Effector memory CD4-positive, alpha-beta T cell (primary cell): Measurements from ENCODE around the gene EFNA1.

ENCODE experiments used
- DNase-seq, 3 donors: peaks; one replicate each; pipeline ENCODE4 v3.0.0-alpha.2; 2020
- H3K27ac ChIP-seq: 2 replicates; pipeline ENCODE4 v1.7.0; 2013; ENCODE audit warnings: mild to moderate bottlenecking, low read length, moderate library complexity; ENCODE audit not compliant: insufficient read depth, poor library complexity, severe bottlenecking
- H3K27me3 ChIP-seq: replicated peaks from 2 replicates; pipeline ENCODE4 v1.7.0; 2013; ENCODE audit warnings: mild to moderate bottlenecking, low read length; ENCODE audit not compliant: insufficient read depth, control insufficient read depth, poor library complexity, severe bottlenecking
- H3K36me3 ChIP-seq: 2 replicates; pipeline ENCODE4 v1.7.0; 2013; ENCODE audit warnings: mild to moderate bottlenecking, low read length, moderate library complexity; ENCODE audit not compliant: control insufficient read depth, insufficient read depth
- H3K4me1 ChIP-seq: 2 replicates; pipeline ENCODE4 v1.7.0; 2013; ENCODE audit warnings: low read length, mild to moderate bottlenecking; ENCODE audit not compliant: control insufficient read depth, insufficient read depth, poor library complexity, severe bottlenecking
- H3K4me3 ChIP-seq: 2 replicates; pipeline ENCODE4 v1.7.0; 2013; ENCODE audit warnings: low read length, low read depth, mild to moderate bottlenecking; ENCODE audit not compliant: insufficient read depth, poor library complexity, severe bottlenecking
- H3K9me3 ChIP-seq: 2 replicates; pipeline ENCODE4 v1.7.0; 2013; ENCODE audit warnings: mild to moderate bottlenecking, low read length, moderate library complexity; ENCODE audit not compliant: control insufficient read depth
- total RNA-seq, 3 donors: gene quantifications; one replicate each; lab custom pipeline; 2026; lab: John Stamatoyannopoulos, UW

EFNA1 gene, protein sequence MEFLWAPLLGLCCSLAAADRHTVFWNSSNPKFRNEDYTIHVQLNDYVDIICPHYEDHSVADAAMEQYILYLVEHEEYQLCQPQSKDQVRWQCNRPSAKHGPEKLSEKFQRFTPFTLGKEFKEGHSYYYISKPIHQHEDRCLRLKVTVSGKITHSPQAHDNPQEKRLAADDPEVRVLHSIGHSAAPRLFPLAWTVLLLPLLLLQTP
- total RNA-seq = 0.17 to 0.39 (median 0.17) reads per million in 3 donors

GRCh38 chr1:155127105-155127966 lies at the start of gene EFNA1:
Gene EFNA1, plus strand, starts transcription at chr1:155127876. Its CDS starts 102 bp downstream, at chr1:155127978.
- DNase-seq = peak in 2 of 3 donors; percentile 9 to 23
- H3K27ac ChIP-seq = peak within 1 kb of the TSS; percentile 37
- peak within 1 kb of the TSS; percentile 65 for H3K4me3 ChIP-seq
- peaks cover 9% of the 10 kb centered on the region for H3K27me3 ChIP-seq
- peaks cover 36% of the 10 kb centered on the region for H3K4me1 ChIP-seq
- no peaks in the 10 kb centered on the region for H3K9me3 ChIP-seq
- no peaks in the 10 kb centered on the region for H3K36me3 ChIP-seq

DNA sequence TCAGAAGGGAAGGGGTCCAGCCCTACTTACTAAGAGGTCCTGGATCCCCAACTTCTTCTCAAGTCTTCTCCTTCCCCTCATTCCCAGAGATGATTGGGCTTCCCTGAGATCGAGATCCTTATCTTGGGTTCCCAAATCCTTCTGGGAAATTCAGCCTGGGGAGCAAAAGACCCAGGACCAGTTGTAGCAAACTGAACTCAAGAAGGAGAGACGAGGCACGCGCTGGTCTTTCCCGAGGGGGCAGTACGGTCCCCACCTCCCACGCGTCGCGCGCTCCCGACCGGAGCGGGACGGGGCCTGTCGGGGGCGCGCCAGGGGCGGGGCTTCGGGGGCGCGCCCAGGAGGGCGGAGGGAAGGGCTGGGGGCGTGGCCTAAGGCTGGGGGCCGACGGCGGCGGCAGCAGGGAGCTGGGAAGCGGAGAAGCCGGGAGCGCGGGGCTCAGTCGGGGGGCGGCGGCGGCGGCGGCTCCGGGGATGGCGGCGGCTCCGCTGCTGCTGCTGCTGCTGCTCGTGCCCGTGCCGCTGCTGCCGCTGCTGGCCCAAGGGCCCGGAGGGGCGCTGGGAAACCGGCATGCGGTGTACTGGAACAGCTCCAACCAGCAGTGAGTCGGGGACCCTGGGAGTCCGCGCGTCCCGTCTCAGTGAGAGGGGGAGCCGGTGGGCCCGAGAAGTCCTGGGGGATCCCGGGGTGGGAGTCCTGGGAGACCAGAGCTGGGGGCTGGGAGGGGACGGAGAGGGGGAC lies 49.0 kb upstream of the EFNA1 start, which contains the start of gene EFNA3:
Gene EFNA3 (plus strand): TSS at position 369 of the 741 bp plus-strand sequence. CDS start 105 bp downstream, at position 474.
- peaks cover 37% of the 10 kb centered on the region for H3K27me3 ChIP-seq

GRCh38 chr1:155079210-155079486 lies 48.5 kb upstream of the EFNA1 start:
- Histone ChIP-seq H3K4me3 (peak overlapping the region; percentile 50), H3K36me3 (no peaks in the 10 kb centered on the region), H3K27ac (no peak overlapping the region), H3K27me3 (peaks cover 42% of the 10 kb centered on the region), H3K9me3 (no peaks in the 10 kb centered on the region), H3K4me1 (peaks cover 50% of the 10 kb centered on the region)
- DNase-seq = no peak

More for the DNA sequence above, 49.0 kb upstream of the EFNA1 start, which contains the start of gene EFNA3:
- Histone ChIP-seq H3K4me1 (peaks cover 49% of the 10 kb centered on the region), H3K36me3 (no peaks in the 10 kb centered on the region), H3K9me3 (no peaks in the 10 kb centered on the region), H3K27ac (no peak within 1 kb of the TSS), H3K4me3 (peak within 1 kb of the TSS; percentile 50)
- DNase-seq = peak; percentile 43 to 60 (median 54)

DNA sequence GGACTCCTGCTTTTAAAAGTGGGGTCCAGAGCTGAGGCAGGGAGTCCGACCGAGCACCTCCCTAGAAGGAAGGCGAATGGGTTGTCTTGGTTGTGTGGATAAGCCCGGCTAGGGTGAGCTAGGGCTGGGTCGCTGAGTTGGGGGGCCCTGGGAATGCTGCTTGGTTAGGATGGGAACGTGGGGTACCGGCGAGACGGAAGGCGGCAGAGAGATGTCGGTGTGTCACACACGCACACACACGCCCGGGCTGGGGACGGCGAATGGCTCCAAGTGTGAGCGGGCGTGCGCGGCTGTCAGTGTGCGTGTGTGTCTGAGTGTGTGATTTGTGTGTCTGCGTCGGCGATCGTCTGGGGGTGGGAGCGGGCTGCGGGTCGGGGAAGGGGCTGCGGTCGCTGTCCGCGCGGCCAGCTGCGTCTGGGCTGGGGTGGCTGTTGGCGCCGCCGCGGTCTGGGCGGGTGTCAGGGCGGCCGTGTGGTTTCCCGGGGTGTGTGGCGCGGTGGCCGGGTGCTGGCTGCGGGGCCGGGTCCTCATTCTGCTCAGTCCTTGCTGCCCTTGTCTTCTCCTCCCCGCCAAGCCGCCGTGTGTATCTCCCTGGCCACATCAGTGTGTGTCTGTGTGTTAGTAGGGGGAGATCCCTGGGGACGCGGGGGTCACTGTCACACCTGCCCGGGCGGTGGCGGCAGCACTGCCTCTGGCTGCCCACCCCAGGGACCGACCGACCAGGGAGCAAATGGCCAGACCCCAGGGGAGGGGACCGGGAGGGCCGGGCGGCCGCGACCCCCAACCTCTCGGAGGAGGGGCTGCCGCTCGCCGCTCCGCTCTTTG lies 48.0 kb upstream of the EFNA1 start:
- no peaks in the 10 kb centered on the region for H3K9me3 ChIP-seq
- no peak for DNase-seq
- no peak overlapping the region for H3K27ac ChIP-seq
- H3K27me3 ChIP-seq = peaks cover 42% of the 10 kb centered on the region
- H3K4me3 ChIP-seq = peak overlapping the region; percentile 50
- H3K4me1 ChIP-seq = peaks cover 55% of the 10 kb centered on the region
- H3K36me3 ChIP-seq = no peaks in the 10 kb centered on the region

DNA sequence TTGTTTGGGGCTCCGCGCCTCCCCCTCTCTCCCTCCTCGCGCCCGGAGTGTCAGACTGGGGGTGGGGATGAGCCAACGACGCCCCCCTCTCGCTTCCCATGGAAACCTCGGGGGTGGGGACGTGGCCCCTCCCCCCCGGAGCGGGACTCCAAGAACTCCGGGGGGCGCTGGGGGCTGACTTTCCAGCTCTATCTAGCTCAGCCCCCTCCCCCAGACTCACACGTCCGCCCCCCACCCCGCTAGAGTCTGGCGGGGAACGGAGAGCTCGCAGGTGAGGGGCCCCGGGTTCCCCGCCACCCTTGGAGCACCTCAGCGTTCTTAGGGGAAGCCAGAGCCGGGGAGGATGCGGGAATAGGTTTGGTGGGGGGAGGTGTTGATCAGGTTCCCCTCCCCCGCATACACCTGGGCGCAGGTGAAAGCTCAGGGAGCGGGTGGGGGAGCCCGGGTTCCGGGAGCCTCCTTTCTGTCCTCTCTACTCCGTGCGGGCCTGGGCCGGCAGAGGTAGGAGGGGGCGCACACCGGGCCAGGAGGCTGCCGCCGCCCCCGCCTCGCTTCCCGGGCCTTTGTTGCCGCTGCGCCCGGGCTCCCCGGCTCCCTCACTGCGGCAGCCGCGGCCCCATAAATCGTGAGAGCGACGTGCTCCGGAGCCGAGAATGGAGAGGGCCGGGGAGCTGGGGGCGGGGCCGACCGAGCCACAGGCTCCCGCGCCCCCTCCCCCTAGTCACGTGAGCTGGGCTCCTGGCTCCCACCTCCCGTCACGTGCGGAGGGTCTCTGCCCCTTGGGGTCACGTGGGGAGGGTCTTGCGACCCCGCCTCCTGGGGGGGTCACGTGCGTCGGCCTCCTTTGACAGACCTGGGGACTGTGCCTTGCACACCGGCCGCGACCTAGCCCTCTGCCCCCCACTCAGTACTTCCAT lies 47.1 kb upstream of the EFNA1 start:
- Histone ChIP-seq H3K27ac (no peak overlapping the region), H3K9me3 (no peaks in the 10 kb centered on the region), H3K36me3 (no peaks in the 10 kb centered on the region), H3K4me1 (peaks cover 58% of the 10 kb centered on the region), H3K4me3 (peak overlapping the region; percentile 50), H3K27me3 (peaks cover 42% of the 10 kb centered on the region)
- DNase-seq = no peak

- H3K27me3 ChIP-seq = peaks cover 42% of the 10 kb centered on the region
- peak overlapping the region; percentile 50 for H3K4me3 ChIP-seq
- no peak overlapping the region for H3K27ac ChIP-seq
- no peaks in the 10 kb centered on the region for H3K36me3 ChIP-seq
- no peak for DNase-seq
- H3K9me3 ChIP-seq = no peaks in the 10 kb centered on the region
- peaks cover 65% of the 10 kb centered on the region for H3K4me1 ChIP-seq
Observed at GRCh38 chr1:155081472-155082300, 46.0 kb upstream of the EFNA1 start.

DNA sequence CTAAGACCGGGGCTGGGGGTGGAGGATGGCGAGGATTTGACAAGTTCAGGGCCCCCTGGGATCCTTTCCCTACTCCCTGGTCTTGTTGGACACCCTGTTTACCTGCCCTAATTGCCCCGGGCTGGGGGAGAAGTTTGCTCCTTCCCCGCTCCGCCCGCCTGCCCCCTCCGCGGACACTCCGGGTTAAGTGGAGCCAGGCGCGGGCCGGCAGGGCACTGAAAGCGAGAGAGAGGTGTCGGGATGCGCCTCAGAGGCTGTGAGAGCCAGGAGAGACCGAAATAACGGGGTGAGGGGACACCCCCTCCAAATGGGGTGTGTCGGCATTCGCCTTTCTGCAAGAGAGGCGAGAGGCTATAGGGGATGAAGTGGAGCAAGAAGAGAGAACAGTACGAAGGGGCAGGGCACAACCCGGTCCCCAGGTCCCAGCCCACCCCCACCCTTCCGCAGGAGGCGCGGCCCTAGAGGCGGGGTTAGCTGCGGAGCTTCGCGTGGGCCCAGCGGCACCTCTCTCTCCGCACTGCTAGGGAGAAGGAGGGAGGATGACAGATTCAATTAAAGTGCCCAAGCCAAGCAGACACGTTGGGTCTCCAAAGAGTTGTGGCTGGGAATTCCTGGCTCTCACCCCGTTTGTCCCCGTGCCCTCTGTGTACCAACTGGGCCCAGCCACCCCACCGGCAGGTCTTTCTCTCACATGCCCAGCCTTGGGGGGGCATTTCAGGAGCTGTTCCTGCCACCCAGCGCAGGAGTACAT lies 45.2 kb upstream of the EFNA1 start:
- H3K27ac ChIP-seq = no peak overlapping the region
- peaks cover 42% of the 10 kb centered on the region for H3K27me3 ChIP-seq

GRCh38 chr1:155083052-155083541 lies 44.6 kb upstream of the EFNA1 start:
- H3K27ac ChIP-seq = no peak overlapping the region
- H3K4me3 ChIP-seq = no peak overlapping the region
- no peaks in the 10 kb centered on the region for H3K36me3 ChIP-seq
- no peak for DNase-seq
- H3K27me3 ChIP-seq = peaks cover 42% of the 10 kb centered on the region
- no peaks in the 10 kb centered on the region for H3K9me3 ChIP-seq
- peaks cover 65% of the 10 kb centered on the region for H3K4me1 ChIP-seq

More for the DNA sequence above, 45.2 kb upstream of the EFNA1 start:
- Histone ChIP-seq H3K9me3 (no peaks in the 10 kb centered on the region), H3K4me3 (peak overlapping the region; percentile 29), H3K4me1 (peaks cover 65% of the 10 kb centered on the region), H3K36me3 (no peaks in the 10 kb centered on the region)
- no peak for DNase-seq
